SK-N-MC (cell line): Measurements from ENCODE around the gene RHOBTB1.

Experiments
- EZH2 ChIP-seq: fragments of 200-600 bp; sonication (generic); IDR thresholded peaks from one replicate; pipeline ENCODE4 v1.6.1; 2017; ENCODE audit warnings: antibody characterized with exemption
- FOXP2 ChIP-seq: optimal IDR thresholded peaks from 2 replicates; pipeline ENCODE3; 2011; ENCODE audit warnings: mild to moderate bottlenecking, moderate library complexity; ENCODE audit not compliant: insufficient read depth; ENCODE audit errors: extremely low read length, control extremely low read depth
- POLR2AphosphoS5 ChIP-seq: IDR thresholded peaks from 2 replicates; pipeline ENCODE4 v1.6.1; 2012; ENCODE audit warnings: mild to moderate bottlenecking, low read depth, low read length, borderline replicate concordance

- TF ChIP-seq EZH2, result no peak
- no peak for TF ChIP-seq POLR2AphosphoS5
- TF ChIP-seq FOXP2, result no peak
Measured at GRCh38 chr10:60979667-60980104, 35.7 kb upstream of the RHOBTB1 start.
